Measurements from ENCODE around the gene MXD4.

The MXD4 gene

GRCh38 chr4:2295900-2296442 lies 34.1 kb upstream of the MXD4 start:
- no peaks in the 10 kb centered on the region for H3K36me3 ChIP-seq (ENCODE audit: control insufficient read depth, insufficient read depth, low read length)
- no peak for DNase-seq (ENCODE audit: extremely low read depth, insufficient read length)
- H3K4me3 ChIP-seq (replicated peaks; ENCODE audit: low read depth, low read length) = no peak overlapping the region
- TF ChIP-seq, protein P1, sequence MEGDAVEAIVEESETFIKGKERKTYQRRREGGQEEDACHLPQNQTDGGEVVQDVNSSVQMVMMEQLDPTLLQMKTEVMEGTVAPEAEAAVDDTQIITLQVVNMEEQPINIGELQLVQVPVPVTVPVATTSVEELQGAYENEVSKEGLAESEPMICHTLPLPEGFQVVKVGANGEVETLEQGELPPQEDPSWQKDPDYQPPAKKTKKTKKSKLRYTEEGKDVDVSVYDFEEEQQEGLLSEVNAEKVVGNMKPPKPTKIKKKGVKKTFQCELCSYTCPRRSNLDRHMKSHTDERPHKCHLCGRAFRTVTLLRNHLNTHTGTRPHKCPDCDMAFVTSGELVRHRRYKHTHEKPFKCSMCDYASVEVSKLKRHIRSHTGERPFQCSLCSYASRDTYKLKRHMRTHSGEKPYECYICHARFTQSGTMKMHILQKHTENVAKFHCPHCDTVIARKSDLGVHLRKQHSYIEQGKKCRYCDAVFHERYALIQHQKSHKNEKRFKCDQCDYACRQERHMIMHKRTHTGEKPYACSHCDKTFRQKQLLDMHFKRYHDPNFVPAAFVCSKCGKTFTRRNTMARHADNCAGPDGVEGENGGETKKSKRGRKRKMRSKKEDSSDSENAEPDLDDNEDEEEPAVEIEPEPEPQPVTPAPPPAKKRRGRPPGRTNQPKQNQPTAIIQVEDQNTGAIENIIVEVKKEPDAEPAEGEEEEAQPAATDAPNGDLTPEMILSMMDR (IDR thresholded peaks at IDR 0.05; ENCODE audit: insufficient read depth, low read length, poor library complexity, severe bottlenecking) = no peak
- H3K27me3 ChIP-seq (replicated peaks; ENCODE audit: control insufficient read depth, insufficient read depth, low read length) = no peaks in the 10 kb centered on the region; the same call in none of the 2 replicates

- Histone ChIP-seq H3K36me3 (ENCODE audit: control insufficient read depth, insufficient read depth, low read length) (no peaks in the 10 kb centered on the region), H3K4me3 (replicated peaks; ENCODE audit: low read depth, low read length) (no peak overlapping the region), H3K27me3 (replicated peaks; ENCODE audit: control insufficient read depth, insufficient read depth, low read length) (no peaks in the 10 kb centered on the region; the same call in none of the 2 replicates)
- no peak for DNase-seq (ENCODE audit: extremely low read depth, insufficient read length)
- TF ChIP-seq, protein P1 (IDR thresholded peaks at IDR 0.05; ENCODE audit: insufficient read depth, low read length, poor library complexity, severe bottlenecking) = no peak
Observed at GRCh38 chr4:2295500-2295899, 33.6 kb upstream of the MXD4 start.

DNA sequence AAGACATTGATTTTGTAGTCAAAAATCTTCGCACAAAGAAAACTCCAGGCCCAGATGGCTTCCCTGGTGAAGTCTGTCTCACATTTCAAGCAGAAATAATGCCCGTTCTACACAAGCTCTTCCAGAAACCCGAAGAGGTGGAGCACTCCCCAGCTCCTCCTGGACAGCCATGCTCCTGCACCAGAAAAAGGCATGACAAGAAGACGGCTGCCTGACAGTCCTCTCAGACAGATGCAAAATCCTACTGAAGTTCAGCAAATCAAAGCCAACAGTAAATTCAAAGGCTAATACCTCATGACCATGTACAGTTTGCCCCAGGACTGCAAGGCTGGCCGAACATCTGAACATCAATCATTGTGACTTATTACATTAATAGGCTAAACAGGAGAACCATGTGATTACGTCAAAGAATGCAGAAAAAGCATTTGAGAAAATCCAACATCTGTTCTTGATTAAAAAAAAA lies 30.8 kb upstream of the MXD4 start:
- H3K4me3 ChIP-seq (replicated peaks; ENCODE audit: low read depth, low read length) = no peak overlapping the region
- no peak for DNase-seq (ENCODE audit: extremely low read depth, insufficient read length)
- no peaks in the 10 kb centered on the region; the same call in none of the 2 replicates for H3K27me3 ChIP-seq (replicated peaks; ENCODE audit: control insufficient read depth, insufficient read depth, low read length)
- H3K36me3 ChIP-seq (ENCODE audit: control insufficient read depth, insufficient read depth, low read length) = no peaks in the 10 kb centered on the region
- TF ChIP-seq, protein P1 (IDR thresholded peaks at IDR 0.05; ENCODE audit: insufficient read depth, low read length, poor library complexity, severe bottlenecking) = no peak

GRCh38 chr4:2291705-2292645 lies 30.1 kb upstream of the MXD4 start:
- TF ChIP-seq, protein P1 (IDR thresholded peaks at IDR 0.05; ENCODE audit: insufficient read depth, low read length, poor library complexity, severe bottlenecking) = no peak
- DNase-seq (ENCODE audit: extremely low read depth, insufficient read length) = no peak
- no peaks in the 10 kb centered on the region for H3K36me3 ChIP-seq (ENCODE audit: control insufficient read depth, insufficient read depth, low read length)
- H3K27me3 ChIP-seq (replicated peaks; ENCODE audit: control insufficient read depth, insufficient read depth, low read length) = no peaks in the 10 kb centered on the region; the same call in none of the 2 replicates
- H3K4me3 ChIP-seq (replicated peaks; ENCODE audit: low read depth, low read length) = no peak overlapping the region

DNA sequence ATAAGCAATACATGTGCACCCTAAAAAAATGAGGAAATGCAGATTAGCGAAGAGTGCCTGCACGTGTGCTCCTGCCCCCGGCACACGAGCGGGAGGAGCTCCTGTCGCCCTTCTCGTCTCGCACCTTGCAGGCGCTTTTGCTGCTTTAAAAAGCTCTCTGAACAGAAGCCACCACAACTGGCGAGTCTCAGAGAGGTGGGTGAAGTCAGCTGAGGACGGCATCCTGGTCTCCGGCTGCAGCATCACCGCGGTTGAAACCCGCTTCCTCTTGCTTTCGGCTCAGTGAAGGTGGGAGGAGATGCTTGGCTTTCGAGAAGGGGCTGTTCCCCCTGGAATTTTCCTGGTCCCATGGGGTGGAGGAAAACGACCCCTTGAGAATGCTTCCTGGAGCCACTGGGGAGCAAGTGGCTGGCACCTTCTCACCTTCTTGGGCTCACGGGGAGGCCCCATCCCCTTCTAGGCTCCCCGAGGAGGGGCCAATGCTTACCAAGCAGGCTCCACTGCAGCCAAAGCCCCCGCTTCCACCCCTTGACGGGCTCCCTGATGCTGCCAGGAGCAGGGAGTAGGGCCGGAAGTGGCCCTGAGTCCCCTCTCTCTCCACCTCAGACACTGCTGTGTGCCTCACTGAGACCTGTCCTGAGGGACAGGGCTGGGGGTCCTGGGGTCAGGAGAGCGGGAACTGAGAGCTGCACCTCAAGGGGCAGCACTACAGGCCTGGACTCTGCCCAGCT lies 29.2 kb upstream of the MXD4 start:
- Histone ChIP-seq H3K4me3 (replicated peaks; ENCODE audit: low read depth, low read length) (no peak overlapping the region), H3K27me3 (replicated peaks; ENCODE audit: control insufficient read depth, insufficient read depth, low read length) (no peaks in the 10 kb centered on the region; the same call in none of the 2 replicates), H3K36me3 (ENCODE audit: control insufficient read depth, insufficient read depth, low read length) (no peaks in the 10 kb centered on the region)
- peak; percentile 43 for DNase-seq (ENCODE audit: extremely low read depth, insufficient read length)
- TF ChIP-seq, protein P1 (IDR thresholded peaks at IDR 0.05; ENCODE audit: insufficient read depth, low read length, poor library complexity, severe bottlenecking) = no peak

Data from GM06990 (cell line).